ENCODE data around the gene C4orf46. TPM values are rescaled to one million over a fixed set of nuclear protein-coding genes. Genes with fewer than 3 reads are reported as not detected.

Gene C4orf46
- total and polyA plus RNA-seq, 2 experiments from 2014 or later, result 23.9 to 41.5 TPM

GRCh38 chr4:158630893-158631292 lies 40.8 kb downstream of the C4orf46 start:
- no peaks in the 10 kb centered on the region for H3K36me3 ChIP-seq (ENCODE audit: insufficient read depth)
- H3F3A ChIP-seq (replicated peaks; ENCODE audit: low read depth), result no peaks in the 10 kb centered on the region
- Mint-ChIP-seq H3K27ac (no peak overlapping the region), H3K27me3 (ENCODE audit: insufficient read depth, low read depth, poor library complexity) (no peaks in the 10 kb centered on the region), H3K36me3 (ENCODE audit: low read depth) (no peaks in the 10 kb centered on the region), H3K4me3 (no peak overlapping the region), H3K9me3 (no peaks in the 10 kb centered on the region), H3K4me1 (no peaks in the 10 kb centered on the region)
- TF ChIP-seq REST (IDR thresholded peaks at IDR 0.05; ENCODE audit: unreplicated experiment), result no peak
- TF ChIP-seq ZNF114 (CRISPR knock-in tag; IDR thresholded peaks at IDR 0.05), result no peak
- TF ChIP-seq EZH2phosphoT487 (IDR thresholded peaks at IDR 0.05; ENCODE audit: unreplicated experiment), result no peak
- no peak for TF ChIP-seq STAT1 (IDR thresholded peaks at IDR 0.05; ENCODE audit: unreplicated experiment)
- TF ChIP-seq, protein P1, sequence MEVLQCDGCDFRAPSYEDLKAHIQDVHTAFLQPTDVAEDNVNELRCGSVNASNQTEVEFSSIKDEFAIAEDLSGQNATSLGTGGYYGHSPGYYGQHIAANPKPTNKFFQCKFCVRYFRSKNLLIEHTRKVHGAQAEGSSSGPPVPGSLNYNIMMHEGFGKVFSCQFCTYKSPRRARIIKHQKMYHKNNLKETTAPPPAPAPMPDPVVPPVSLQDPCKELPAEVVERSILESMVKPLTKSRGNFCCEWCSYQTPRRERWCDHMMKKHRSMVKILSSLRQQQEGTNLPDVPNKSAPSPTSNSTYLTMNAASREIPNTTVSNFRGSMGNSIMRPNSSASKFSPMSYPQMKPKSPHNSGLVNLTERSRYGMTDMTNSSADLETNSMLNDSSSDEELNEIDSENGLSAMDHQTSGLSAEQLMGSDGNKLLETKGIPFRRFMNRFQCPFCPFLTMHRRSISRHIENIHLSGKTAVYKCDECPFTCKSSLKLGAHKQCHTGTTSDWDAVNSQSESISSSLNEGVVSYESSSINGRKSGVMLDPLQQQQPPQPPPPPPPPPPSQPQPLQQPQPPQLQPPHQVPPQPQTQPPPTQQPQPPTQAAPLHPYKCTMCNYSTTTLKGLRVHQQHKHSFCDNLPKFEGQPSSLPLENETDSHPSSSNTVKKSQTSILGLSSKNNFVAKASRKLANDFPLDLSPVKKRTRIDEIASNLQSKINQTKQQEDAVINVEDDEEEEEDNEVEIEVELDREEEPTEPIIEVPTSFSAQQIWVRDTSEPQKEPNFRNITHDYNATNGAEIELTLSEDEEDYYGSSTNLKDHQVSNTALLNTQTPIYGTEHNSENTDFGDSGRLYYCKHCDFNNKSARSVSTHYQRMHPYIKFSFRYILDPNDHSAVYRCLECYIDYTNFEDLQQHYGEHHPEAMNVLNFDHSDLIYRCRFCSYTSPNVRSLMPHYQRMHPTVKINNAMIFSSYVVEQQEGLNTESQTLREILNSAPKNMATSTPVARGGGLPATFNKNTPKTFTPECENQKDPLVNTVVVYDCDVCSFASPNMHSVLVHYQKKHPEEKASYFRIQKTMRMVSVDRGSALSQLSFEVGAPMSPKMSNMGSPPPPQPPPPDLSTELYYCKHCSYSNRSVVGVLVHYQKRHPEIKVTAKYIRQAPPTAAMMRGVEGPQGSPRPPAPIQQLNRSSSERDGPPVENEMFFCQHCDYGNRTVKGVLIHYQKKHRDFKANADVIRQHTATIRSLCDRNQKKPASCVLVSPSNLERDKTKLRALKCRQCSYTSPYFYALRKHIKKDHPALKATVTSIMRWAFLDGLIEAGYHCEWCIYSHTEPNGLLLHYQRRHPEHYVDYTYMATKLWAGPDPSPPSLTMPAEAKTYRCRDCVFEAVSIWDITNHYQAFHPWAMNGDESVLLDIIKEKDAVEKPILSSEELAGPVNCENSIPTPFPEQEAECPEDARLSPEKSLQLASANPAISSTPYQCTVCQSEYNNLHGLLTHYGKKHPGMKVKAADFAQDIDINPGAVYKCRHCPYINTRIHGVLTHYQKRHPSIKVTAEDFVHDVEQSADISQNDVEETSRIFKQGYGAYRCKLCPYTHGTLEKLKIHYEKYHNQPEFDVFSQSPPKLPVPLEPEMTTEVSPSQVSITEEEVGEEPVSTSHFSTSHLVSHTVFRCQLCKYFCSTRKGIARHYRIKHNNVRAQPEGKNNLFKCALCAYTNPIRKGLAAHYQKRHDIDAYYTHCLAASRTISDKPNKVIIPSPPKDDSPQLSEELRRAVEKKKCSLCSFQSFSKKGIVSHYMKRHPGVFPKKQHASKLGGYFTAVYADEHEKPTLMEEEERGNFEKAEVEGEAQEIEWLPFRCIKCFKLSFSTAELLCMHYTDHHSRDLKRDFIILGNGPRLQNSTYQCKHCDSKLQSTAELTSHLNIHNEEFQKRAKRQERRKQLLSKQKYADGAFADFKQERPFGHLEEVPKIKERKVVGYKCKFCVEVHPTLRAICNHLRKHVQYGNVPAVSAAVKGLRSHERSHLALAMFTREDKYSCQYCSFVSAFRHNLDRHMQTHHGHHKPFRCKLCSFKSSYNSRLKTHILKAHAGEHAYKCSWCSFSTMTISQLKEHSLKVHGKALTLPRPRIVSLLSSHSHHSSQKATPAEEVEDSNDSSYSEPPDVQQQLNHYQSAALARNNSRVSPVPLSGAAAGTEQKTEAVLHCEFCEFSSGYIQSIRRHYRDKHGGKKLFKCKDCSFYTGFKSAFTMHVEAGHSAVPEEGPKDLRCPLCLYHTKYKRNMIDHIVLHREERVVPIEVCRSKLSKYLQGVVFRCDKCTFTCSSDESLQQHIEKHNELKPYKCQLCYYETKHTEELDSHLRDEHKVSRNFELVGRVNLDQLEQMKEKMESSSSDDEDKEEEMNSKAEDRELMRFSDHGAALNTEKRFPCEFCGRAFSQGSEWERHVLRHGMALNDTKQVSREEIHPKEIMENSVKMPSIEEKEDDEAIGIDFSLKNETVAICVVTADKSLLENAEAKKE (CRISPR knock-in tag; IDR thresholded peaks at IDR 0.05), result no peak
- no peak for TF ChIP-seq CTCF (conservative IDR thresholded peaks at IDR 0.05; ENCODE audit: low read depth in 2 of 2)
- TF ChIP-seq POLR2AphosphoS5 (IDR thresholded peaks at IDR 0.05; ENCODE audit: low read depth), result no peak
- no peak for TF ChIP-seq EZH2 (IDR thresholded peaks at IDR 0.05; ENCODE audit: low read depth, unreplicated experiment)
- TF ChIP-seq NANOG (IDR thresholded peaks at IDR 0.05; ENCODE audit: borderline replicate concordance), result no peak
- no peaks in the 10 kb centered on the region for H3K4me1 ChIP-seq (ENCODE audit: insufficient read depth)
- no peak for ATAC-seq
- H3K27ac ChIP-seq (ENCODE audit: low read depth), result no peak overlapping the region
- no peak overlapping the region for H3K4me3 ChIP-seq
- no peaks in the 10 kb centered on the region for H3K27me3 ChIP-seq (ENCODE audit: insufficient read depth)
- no peaks in the 10 kb centered on the region for H3K79me2 ChIP-seq (replicated peaks; ENCODE audit: insufficient read depth)
- H3K4me2 ChIP-seq, result no peak overlapping the region
- no peaks in the 10 kb centered on the region for H4K20me1 ChIP-seq (replicated peaks; ENCODE audit: insufficient read depth)
- H3K9me2 ChIP-seq (ENCODE audit: insufficient read depth), result no peaks in the 10 kb centered on the region
- DNase-seq (ENCODE audit: low spot score), result no peak
- H2AFZ ChIP-seq, result no peak overlapping the region

All from GM23338 (cell line).